ENCODE measurements around the gene SRD5A2. TPM values are rescaled to one million over a fixed set of nuclear protein-coding genes. Genes with fewer than 3 reads are reported as not detected.

The SRD5A2 gene
- total RNA-seq, 1 experiment from 2014 or later: not detected

DNA sequence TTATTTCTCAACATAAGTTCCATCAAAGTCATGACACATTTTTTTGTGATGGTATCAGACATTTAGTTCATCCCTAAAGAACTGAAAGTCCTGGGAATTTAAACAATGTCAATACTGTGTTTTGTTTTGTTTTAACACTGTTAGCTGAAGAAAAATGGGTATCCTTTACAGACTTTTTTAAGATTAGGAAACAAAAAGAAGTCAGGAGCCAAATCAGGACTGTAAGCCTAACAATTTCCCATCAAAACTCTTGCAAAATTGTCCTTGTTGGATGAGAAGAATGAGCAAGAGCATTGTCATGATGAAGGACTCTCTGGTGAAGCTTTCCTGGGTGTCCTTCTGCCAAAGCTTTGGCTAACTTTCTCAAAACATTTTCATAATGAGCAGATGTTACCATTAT is 69.4 kb downstream of the SRD5A2 start:
- BruUV-seq (replicated peaks): no TSS peak
- DNase-seq (ENCODE audit: low read depth, low spot score): no peak
- ChIA-PET RAD21 (ENCODE audit: low non-redundant PET in 1 of 2, low total read pairs in 2 of 2, uncharacterized antibody in 2 of 2, unreplicated experiment in 2 of 2) (no interaction called here), CTCF (no interaction called here), POLR2A (no interaction called here)
- no peaks in the 10 kb centered on the region for H3K9me3 ChIP-seq (ENCODE audit: control insufficient read depth in 1 of 2, insufficient read depth in 1 of 2, low read depth in 1 of 2, low read length in 2 of 2)
- H3K9me2 ChIP-seq (ENCODE audit: insufficient read depth): no peaks in the 10 kb centered on the region
- TF ChIP-seq SP1 (IDR thresholded peaks at IDR 0.05; ENCODE audit: low read depth): no peak
- no peak for TF ChIP-seq EZH2 (IDR thresholded peaks at IDR 0.05)
- TF ChIP-seq FOSL1 (IDR thresholded peaks at IDR 0.05; ENCODE audit: low read depth): no peak
- TF ChIP-seq POLR2AphosphoS5 (IDR thresholded peaks at IDR 0.05; ENCODE audit: low read depth, low read length): no peak
- TF ChIP-seq, protein P1, sequence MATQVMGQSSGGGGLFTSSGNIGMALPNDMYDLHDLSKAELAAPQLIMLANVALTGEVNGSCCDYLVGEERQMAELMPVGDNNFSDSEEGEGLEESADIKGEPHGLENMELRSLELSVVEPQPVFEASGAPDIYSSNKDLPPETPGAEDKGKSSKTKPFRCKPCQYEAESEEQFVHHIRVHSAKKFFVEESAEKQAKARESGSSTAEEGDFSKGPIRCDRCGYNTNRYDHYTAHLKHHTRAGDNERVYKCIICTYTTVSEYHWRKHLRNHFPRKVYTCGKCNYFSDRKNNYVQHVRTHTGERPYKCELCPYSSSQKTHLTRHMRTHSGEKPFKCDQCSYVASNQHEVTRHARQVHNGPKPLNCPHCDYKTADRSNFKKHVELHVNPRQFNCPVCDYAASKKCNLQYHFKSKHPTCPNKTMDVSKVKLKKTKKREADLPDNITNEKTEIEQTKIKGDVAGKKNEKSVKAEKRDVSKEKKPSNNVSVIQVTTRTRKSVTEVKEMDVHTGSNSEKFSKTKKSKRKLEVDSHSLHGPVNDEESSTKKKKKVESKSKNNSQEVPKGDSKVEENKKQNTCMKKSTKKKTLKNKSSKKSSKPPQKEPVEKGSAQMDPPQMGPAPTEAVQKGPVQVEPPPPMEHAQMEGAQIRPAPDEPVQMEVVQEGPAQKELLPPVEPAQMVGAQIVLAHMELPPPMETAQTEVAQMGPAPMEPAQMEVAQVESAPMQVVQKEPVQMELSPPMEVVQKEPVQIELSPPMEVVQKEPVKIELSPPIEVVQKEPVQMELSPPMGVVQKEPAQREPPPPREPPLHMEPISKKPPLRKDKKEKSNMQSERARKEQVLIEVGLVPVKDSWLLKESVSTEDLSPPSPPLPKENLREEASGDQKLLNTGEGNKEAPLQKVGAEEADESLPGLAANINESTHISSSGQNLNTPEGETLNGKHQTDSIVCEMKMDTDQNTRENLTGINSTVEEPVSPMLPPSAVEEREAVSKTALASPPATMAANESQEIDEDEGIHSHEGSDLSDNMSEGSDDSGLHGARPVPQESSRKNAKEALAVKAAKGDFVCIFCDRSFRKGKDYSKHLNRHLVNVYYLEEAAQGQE (IDR thresholded peaks at IDR 0.05; ENCODE audit: low read depth): no peak
- no peak for TF ChIP-seq CEBPB (IDR thresholded peaks at IDR 0.05; ENCODE audit: low read depth)
- TF ChIP-seq, protein P2, sequence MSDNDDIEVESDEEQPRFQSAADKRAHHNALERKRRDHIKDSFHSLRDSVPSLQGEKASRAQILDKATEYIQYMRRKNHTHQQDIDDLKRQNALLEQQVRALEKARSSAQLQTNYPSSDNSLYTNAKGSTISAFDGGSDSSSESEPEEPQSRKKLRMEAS (IDR thresholded peaks at IDR 0.05): no peak
- TF ChIP-seq EGR1 (IDR thresholded peaks at IDR 0.05; ENCODE audit: low read depth): no peak
- TF ChIP-seq, protein P3, sequence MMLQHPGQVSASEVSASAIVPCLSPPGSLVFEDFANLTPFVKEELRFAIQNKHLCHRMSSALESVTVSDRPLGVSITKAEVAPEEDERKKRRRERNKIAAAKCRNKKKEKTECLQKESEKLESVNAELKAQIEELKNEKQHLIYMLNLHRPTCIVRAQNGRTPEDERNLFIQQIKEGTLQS (IDR thresholded peaks at IDR 0.05): no peak
- TF ChIP-seq YY1 (IDR thresholded peaks at IDR 0.05; ENCODE audit: extremely low read depth, insufficient replicate concordance, low read depth, low read length): no peak
- TF ChIP-seq ZFX (IDR thresholded peaks at IDR 0.05): no peak
- TF ChIP-seq SIN3A (IDR thresholded peaks at IDR 0.05; ENCODE audit: low read depth): no peak
- TF ChIP-seq CBX3 (IDR thresholded peaks at IDR 0.05; ENCODE audit: low read depth): no peak
- TF ChIP-seq SRF (IDR thresholded peaks at IDR 0.05; ENCODE audit: low read depth): no peak
- TF ChIP-seq, protein P4, sequence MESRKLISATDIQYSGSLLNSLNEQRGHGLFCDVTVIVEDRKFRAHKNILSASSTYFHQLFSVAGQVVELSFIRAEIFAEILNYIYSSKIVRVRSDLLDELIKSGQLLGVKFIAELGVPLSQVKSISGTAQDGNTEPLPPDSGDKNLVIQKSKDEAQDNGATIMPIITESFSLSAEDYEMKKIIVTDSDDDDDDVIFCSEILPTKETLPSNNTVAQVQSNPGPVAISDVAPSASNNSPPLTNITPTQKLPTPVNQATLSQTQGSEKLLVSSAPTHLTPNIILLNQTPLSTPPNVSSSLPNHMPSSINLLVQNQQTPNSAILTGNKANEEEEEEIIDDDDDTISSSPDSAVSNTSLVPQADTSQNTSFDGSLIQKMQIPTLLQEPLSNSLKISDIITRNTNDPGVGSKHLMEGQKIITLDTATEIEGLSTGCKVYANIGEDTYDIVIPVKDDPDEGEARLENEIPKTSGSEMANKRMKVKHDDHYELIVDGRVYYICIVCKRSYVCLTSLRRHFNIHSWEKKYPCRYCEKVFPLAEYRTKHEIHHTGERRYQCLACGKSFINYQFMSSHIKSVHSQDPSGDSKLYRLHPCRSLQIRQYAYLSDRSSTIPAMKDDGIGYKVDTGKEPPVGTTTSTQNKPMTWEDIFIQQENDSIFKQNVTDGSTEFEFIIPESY (IDR thresholded peaks at IDR 0.05; ENCODE audit: extremely low read depth, insufficient replicate concordance, low read length): no peak
- TF ChIP-seq TCF7L2 (IDR thresholded peaks at IDR 0.05; ENCODE audit: borderline replicate concordance, extremely low read depth, insufficient read depth, insufficient read length): no peak
- H3K79me2 ChIP-seq (ENCODE audit: insufficient read depth, low read length): no peaks in the 10 kb centered on the region
- no peaks in the 10 kb centered on the region for H4K20me1 ChIP-seq (ENCODE audit: insufficient read depth)
- no peak for ATAC-seq
- H3K9ac ChIP-seq (ENCODE audit: low read length): no peak overlapping the region
- H3K4me2 ChIP-seq (ENCODE audit: low read length): no peak overlapping the region
- H3K4me3 ChIP-seq (replicated peaks in 1 of 2; ENCODE audit: low read depth in 1 of 2, low read length in 2 of 2): no peak overlapping the region
- intact Hi-C loops (cut with micrococcal nuclease): no loop called here
- H3K27ac ChIP-seq (ENCODE audit: low read depth, low read length): no peak overlapping the region
- H3K36me3 ChIP-seq (ENCODE audit: control insufficient read depth in 1 of 2, insufficient read depth in 2 of 2, low read length in 2 of 2): no peaks in the 10 kb centered on the region
- no peaks in the 10 kb centered on the region for H3K27me3 ChIP-seq (ENCODE audit: insufficient read depth, low read length)
- H2AFZ ChIP-seq (ENCODE audit: low read depth, low read length, poor library complexity, severe bottlenecking): no peak overlapping the region
- no peaks in the 10 kb centered on the region for H3K4me1 ChIP-seq (ENCODE audit: control insufficient read depth in 1 of 2, insufficient read depth in 2 of 2, low read length in 2 of 2)

Measured in HCT116 (cell line).